HepG2 (cell line): ENCODE data around the gene SDC4. TPM values are rescaled to one million over a fixed set of nuclear protein-coding genes. Genes with fewer than 3 reads are reported as not detected.

Source experiments
- ARID2 ChIP-seq: sonication (generic); formaldehyde crosslinking; IDR thresholded peaks from 2 replicates; pipeline ENCODE4 v1.8.1; 2022; ENCODE audit warnings: mild to moderate bottlenecking, missing genetic modification reagents, borderline replicate concordance
- ESRRA ChIP-seq: sonication (generic); formaldehyde crosslinking; IDR thresholded peaks from 2 replicates; pipeline ENCODE4 v1.5.1; 2020; ENCODE audit warnings: mild to moderate bottlenecking, low read depth, missing genetic modification reagents
- KDM5B ChIP-seq: sonication (generic); formaldehyde crosslinking; IDR thresholded peaks from 2 replicates; pipeline ENCODE4 v1.4.0; 2020; ENCODE audit warnings: missing genetic modification reagents, mild to moderate bottlenecking, borderline replicate concordance
- PCBP1 ChIP-seq: fragments of 200-400 bp; formaldehyde crosslinking; IDR thresholded peaks from 2 replicates; pipeline ENCODE4 v1.6.1; 2017; ENCODE audit warnings: mild to moderate bottlenecking, low read depth, low read length, borderline replicate concordance
- RORA ChIP-seq: sonication (generic); formaldehyde crosslinking; IDR thresholded peaks from 2 replicates; pipeline ENCODE4 v1.5.0; 2020; ENCODE audit warnings: mild to moderate bottlenecking, missing genetic modification reagents, moderate library complexity
- RXRB ChIP-seq: IDR thresholded peaks from 2 replicates; pipeline ENCODE4 v1.6.1; 2016; ENCODE audit warnings: borderline replicate concordance, missing genetic modification reagents, missing compliant biosample characterization
- ZBTB7A ChIP-seq: sonication (generic); formaldehyde crosslinking; IDR thresholded peaks from 2 replicates; pipeline ENCODE4 v1.8.0; 2022; ENCODE audit warnings: mild to moderate bottlenecking, missing genetic modification reagents
- ZBTB8A ChIP-seq: sonication (generic); formaldehyde crosslinking; IDR thresholded peaks from 2 replicates; pipeline ENCODE4 v1.4.0; 2020; ENCODE audit warnings: mild to moderate bottlenecking, low read depth, missing genetic modification reagents, borderline replicate concordance
- ZKSCAN8 ChIP-seq: IDR thresholded peaks from 2 replicates; pipeline ENCODE4 v1.6.1; 2016; ENCODE audit warnings: borderline replicate concordance, missing genetic modification reagents, missing compliant biosample characterization
- ZNF10 ChIP-seq: sonication (generic); formaldehyde crosslinking; IDR thresholded peaks from 2 replicates; pipeline ENCODE4 v1.4.0; 2020; ENCODE audit warnings: mild to moderate bottlenecking, low read depth, missing genetic modification reagents, borderline replicate concordance
- ZNF350 ChIP-seq: sonication (generic); formaldehyde crosslinking; IDR thresholded peaks from 2 replicates; pipeline ENCODE4 v1.4.0; 2020; ENCODE audit warnings: mild to moderate bottlenecking, low read depth, missing genetic modification reagents, borderline replicate concordance
- ZNF430 ChIP-seq: sonication (generic); formaldehyde crosslinking; IDR thresholded peaks from 2 replicates; pipeline ENCODE4 v1.9.0; 2021; ENCODE audit warnings: mild to moderate bottlenecking, missing genetic modification reagents
- ZNF781 ChIP-seq: sonication (generic); formaldehyde crosslinking; IDR thresholded peaks from 2 replicates; pipeline ENCODE4 v1.5.1; 2020; ENCODE audit warnings: borderline replicate concordance, mild to moderate bottlenecking, missing genetic modification reagents; ENCODE audit errors: not compliant biosample characterization
- polyA plus RNA-seq, 8 experiments: library from polyadenylated mRNA; depleted of rRNA in 3 of 8; stranded (reverse) in 7 of 8; unstranded in 1 of 8; fragments of >200 nt; fragmentation: Illumina TruSeq in 4 of 8; extraction: Trizol in 4 of 8; gene quantifications; 2 replicates each; pipeline versions ENCODE4 v1.2.1 to v1.2.3, GENCODE V29; 2011 to 2016; ENCODE audit warnings: low read depth in 4 of 8, missing spikeins in 1 of 8, mixed read lengths in 1 of 8; ENCODE audit not compliant: insufficient read depth in 1 of 8
- total RNA-seq, 5 experiments: library from RNA; depleted of rRNA; stranded (reverse); fragments of >200 nt; fragmentation: Illumina TruSeq; extraction: Trizol; gene quantifications; 2 replicates each; pipeline ENCODE4 v1.2.3, GENCODE V29; 2016; ENCODE audit warnings: low read depth in 1 of 5
- TF ChIP-seq, protein P1 (sequence below): sonication (generic); formaldehyde crosslinking; IDR thresholded peaks from 2 replicates; pipeline ENCODE4; 2020; ENCODE audit warnings: missing genetic modification reagents, mild to moderate bottlenecking, borderline replicate concordance
- TF ChIP-seq, protein P2 (sequence below): sonication (generic); formaldehyde crosslinking; IDR thresholded peaks from 2 replicates; pipeline ENCODE4 v1.5.0; 2020; ENCODE audit warnings: mild to moderate bottlenecking, missing genetic modification reagents
- TF ChIP-seq, protein P3 (sequence below): sonication (generic); formaldehyde crosslinking; IDR thresholded peaks from 2 replicates; pipeline ENCODE4 v1.8.0; 2022; ENCODE audit warnings: missing genetic modification reagents, mild to moderate bottlenecking, borderline replicate concordance
- TF ChIP-seq, protein P4 (sequence below): sonication (generic); formaldehyde crosslinking; IDR thresholded peaks from 2 replicates; pipeline ENCODE4 v1.8.0; 2022; ENCODE audit warnings: low read depth, missing genetic modification reagents
- TF ChIP-seq, protein P5 (sequence below): sonication (generic); formaldehyde crosslinking; IDR thresholded peaks from 2 replicates; pipeline ENCODE4 v1.4.0; 2020; ENCODE audit warnings: low read depth, mild to moderate bottlenecking, missing genetic modification reagents

SDC4 gene
- total and polyA plus RNA-seq, 2 of the 13 experiments (the other 11 are each of a cell fraction or from before 2014, with no cell fraction given) = 49.0 to 65.1 TPM

DNA sequence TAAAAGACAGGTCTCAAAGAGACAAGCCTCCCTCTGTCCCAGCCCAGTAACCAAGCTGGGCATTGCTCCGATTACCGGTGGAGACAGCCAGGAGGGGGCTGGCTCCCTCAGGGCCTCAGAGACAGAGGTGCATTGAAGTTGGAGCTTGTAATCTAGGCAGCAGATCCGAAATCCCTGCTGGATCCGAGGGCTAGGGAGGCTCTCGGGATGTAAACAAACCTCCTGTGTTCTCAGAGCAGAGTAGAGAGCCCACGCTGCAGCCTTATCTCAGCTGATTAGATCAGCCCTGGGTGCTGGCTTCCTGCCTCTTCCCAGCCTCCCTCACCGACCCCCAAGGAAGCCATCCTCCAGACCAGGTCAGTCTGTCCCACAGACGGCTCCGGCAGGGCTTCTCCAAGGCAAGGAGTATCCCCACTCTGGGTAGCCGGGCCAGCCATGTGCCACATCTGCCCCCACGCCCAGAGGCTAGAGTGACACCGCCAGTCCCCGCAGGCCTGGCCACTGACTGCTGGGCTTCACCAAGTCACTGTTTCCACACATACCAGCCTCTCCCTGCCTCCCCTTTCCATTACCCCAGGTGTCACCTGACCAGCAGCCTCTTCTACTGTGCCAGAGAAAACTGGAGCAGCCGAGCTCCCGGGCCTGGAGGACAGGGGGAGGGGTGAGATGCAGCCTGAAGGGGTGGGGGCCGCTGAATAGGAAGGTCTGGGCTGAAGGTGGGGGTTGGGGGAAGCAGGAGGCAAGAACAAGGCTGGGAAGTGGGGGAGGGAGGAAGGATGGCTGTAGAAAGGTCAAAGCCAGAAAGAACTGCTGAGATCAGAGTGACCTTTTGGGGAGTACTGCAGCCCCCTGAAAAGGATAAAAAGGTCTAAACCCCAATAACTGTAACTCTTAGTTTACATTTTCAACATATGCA, 6.0 kb downstream of the SDC4 start (continued):
- TF ChIP-seq, protein P1, sequence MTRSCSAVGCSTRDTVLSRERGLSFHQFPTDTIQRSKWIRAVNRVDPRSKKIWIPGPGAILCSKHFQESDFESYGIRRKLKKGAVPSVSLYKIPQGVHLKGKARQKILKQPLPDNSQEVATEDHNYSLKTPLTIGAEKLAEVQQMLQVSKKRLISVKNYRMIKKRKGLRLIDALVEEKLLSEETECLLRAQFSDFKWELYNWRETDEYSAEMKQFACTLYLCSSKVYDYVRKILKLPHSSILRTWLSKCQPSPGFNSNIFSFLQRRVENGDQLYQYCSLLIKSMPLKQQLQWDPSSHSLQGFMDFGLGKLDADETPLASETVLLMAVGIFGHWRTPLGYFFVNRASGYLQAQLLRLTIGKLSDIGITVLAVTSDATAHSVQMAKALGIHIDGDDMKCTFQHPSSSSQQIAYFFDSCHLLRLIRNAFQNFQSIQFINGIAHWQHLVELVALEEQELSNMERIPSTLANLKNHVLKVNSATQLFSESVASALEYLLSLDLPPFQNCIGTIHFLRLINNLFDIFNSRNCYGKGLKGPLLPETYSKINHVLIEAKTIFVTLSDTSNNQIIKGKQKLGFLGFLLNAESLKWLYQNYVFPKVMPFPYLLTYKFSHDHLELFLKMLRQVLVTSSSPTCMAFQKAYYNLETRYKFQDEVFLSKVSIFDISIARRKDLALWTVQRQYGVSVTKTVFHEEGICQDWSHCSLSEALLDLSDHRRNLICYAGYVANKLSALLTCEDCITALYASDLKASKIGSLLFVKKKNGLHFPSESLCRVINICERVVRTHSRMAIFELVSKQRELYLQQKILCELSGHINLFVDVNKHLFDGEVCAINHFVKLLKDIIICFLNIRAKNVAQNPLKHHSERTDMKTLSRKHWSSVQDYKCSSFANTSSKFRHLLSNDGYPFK = peak; percentile 73; the same call in 1 of the 2 replicates
- TF ChIP-seq, protein P2, sequence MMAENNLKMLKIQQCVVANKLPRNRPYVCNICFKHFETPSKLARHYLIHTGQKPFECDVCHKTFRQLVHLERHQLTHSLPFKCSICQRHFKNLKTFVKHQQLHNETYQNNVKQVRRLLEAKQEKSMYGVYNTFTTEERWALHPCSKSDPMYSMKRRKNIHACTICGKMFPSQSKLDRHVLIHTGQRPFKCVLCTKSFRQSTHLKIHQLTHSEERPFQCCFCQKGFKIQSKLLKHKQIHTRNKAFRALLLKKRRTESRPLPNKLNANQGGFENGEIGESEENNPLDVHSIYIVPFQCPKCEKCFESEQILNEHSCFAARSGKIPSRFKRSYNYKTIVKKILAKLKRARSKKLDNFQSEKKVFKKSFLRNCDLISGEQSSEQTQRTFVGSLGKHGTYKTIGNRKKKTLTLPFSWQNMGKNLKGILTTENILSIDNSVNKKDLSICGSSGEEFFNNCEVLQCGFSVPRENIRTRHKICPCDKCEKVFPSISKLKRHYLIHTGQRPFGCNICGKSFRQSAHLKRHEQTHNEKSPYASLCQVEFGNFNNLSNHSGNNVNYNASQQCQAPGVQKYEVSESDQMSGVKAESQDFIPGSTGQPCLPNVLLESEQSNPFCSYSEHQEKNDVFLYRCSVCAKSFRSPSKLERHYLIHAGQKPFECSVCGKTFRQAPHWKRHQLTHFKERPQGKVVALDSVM (CRISPR knock-in tag) = peak; percentile 93
- TF ChIP-seq, protein P3, sequence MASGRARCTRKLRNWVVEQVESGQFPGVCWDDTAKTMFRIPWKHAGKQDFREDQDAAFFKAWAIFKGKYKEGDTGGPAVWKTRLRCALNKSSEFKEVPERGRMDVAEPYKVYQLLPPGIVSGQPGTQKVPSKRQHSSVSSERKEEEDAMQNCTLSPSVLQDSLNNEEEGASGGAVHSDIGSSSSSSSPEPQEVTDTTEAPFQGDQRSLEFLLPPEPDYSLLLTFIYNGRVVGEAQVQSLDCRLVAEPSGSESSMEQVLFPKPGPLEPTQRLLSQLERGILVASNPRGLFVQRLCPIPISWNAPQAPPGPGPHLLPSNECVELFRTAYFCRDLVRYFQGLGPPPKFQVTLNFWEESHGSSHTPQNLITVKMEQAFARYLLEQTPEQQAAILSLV = peak; percentile 86
- peak; percentile 47; the same call in 1 of the 2 replicates for TF ChIP-seq ZNF430 (CRISPR knock-in tag)
- 0 out of 2 replicates have a peak, but pooled peaks have one; percentile 45 for TF ChIP-seq ZBTB7A (CRISPR knock-in tag)
- TF ChIP-seq RORA (CRISPR knock-in tag) = no peak
- no peak for TF ChIP-seq ZNF10 (CRISPR knock-in tag)
- TF ChIP-seq ZNF781 (CRISPR knock-in tag) = peak; percentile 10
- TF ChIP-seq RXRB (CRISPR knock-in tag) = peak; percentile 78
- TF ChIP-seq ZBTB8A (CRISPR knock-in tag) = no peak
- TF ChIP-seq, protein P4, sequence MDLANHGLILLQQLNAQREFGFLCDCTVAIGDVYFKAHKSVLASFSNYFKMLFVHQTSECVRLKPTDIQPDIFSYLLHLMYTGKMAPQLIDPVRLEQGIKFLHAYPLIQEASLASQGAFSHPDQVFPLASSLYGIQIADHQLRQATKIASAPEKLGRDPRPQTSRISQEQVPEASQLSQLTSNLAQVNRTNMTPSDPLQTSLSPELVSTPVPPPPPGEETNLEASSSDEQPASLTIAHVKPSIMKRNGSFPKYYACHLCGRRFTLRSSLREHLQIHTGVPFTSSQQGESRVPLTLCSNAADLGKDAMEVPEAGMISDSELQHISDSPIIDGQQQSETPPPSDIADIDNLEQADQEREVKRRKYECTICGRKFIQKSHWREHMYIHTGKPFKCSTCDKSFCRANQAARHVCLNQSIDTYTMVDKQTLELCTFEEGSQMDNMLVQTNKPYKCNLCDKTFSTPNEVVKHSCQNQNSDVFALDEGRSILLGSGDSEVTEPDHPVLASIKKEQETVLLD (CRISPR knock-in tag) = no peak
- TF ChIP-seq ESRRA (CRISPR knock-in tag) = no peak; the same call in none of the 2 replicates
- peak; percentile 92; the same call in 1 of the 2 replicates for TF ChIP-seq PCBP1
- no peak for TF ChIP-seq ZKSCAN8 (CRISPR knock-in tag)
- peak; percentile 39; the same call in 1 of the 2 replicates for TF ChIP-seq KDM5B
- TF ChIP-seq, protein P5, sequence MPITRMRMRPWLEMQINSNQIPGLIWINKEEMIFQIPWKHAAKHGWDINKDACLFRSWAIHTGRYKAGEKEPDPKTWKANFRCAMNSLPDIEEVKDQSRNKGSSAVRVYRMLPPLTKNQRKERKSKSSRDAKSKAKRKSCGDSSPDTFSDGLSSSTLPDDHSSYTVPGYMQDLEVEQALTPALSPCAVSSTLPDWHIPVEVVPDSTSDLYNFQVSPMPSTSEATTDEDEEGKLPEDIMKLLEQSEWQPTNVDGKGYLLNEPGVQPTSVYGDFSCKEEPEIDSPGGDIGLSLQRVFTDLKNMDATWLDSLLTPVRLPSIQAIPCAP = no peak
- TF ChIP-seq ZNF350 (CRISPR knock-in tag) = peak; percentile 70; the same call in 1 of the 2 replicates
- TF ChIP-seq ARID2 = no peak
